LNCaP clone FGC (cell line): Measurements from ENCODE around the gene PCDHGA6.
A peak's percentile ranks its signal among the peaks of the same experiment; 100 is the strongest.
"Not testable (repeated sequence)": the region's sequence is repeated elsewhere in the genome, so short reads cannot be mapped to it uniquely, and the experiment has no call there.

Source experiments
- DNase-seq: peaks from one replicate; pipeline ENCODE4 v3.0.0-alpha.2; 2011; ENCODE audit warnings: low read depth
- H3K4me3 ChIP-seq: 2 replicates; pipeline ENCODE4 v1.5.1; 2011; ENCODE audit warnings: mild to moderate bottlenecking, low read depth, low read length, control low read depth
- TF ChIP-seq, protein P1 (sequence below): IDR thresholded peaks from 2 replicates; pipeline ENCODE4 v1.5.1; 2012; ENCODE audit warnings: mild to moderate bottlenecking; ENCODE audit not compliant: control insufficient read depth, insufficient read depth; ENCODE audit errors: extremely low read depth

PCDHGA6 gene

DNA sequence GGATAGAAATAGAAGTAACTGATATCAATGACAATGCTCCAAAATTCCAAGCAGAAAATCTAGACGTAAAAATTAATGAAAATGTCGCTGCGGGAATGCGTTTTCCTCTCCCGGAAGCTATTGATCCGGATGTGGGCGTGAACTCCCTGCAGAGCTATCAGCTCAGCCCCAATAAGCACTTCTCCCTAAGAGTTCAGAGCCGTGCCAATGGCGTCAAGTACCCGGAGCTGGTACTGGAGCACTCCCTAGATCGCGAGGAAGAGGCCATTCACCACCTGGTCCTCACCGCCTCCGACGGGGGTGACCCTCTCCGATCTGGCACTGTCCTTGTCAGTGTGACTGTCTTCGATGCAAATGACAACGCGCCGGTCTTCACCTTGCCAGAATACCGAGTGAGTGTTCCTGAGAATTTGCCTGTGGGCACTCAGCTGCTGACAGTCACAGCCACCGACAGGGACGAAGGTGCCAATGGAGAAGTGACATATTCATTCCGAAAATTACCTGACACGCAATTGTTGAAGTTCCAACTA is 39.9 kb downstream of the PCDHGA6 start:
- TF ChIP-seq, protein P1, sequence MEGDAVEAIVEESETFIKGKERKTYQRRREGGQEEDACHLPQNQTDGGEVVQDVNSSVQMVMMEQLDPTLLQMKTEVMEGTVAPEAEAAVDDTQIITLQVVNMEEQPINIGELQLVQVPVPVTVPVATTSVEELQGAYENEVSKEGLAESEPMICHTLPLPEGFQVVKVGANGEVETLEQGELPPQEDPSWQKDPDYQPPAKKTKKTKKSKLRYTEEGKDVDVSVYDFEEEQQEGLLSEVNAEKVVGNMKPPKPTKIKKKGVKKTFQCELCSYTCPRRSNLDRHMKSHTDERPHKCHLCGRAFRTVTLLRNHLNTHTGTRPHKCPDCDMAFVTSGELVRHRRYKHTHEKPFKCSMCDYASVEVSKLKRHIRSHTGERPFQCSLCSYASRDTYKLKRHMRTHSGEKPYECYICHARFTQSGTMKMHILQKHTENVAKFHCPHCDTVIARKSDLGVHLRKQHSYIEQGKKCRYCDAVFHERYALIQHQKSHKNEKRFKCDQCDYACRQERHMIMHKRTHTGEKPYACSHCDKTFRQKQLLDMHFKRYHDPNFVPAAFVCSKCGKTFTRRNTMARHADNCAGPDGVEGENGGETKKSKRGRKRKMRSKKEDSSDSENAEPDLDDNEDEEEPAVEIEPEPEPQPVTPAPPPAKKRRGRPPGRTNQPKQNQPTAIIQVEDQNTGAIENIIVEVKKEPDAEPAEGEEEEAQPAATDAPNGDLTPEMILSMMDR: no peak
- no peak for DNase-seq
- peak overlapping the region; percentile 67 for H3K4me3 ChIP-seq

DNA sequence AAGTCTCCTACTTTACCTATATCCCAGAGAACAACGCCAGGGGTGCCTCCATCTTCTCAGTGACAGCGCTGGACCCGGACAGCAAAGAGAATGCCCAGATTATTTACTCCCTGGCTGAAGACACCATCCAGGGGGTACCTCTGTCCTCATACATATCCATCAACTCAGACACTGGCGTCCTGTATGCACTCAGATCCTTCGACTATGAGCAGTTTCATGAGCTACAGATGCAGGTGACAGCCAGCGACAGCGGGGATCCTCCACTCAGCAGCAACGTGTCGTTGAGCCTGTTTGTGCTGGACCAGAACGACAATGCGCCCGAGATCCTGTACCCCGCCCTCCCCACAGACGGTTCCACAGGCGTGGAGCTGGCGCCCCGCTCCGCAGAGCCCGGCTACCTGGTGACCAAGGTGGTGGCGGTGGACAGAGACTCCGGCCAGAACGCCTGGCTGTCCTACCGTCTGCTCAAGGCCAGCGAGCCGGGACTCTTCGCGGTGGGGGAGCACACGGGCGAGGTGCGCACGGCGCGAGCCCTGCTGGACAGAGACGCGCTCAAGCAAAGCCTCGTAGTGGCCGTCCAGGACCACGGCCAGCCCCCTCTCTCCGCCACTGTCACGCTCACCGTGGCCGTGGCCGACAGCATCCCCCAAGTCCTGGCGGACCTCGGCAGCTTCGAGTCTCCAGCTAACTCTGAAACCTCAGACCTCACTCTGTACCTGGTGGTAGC is 41.0 kb downstream of the PCDHGA6 start:
- DNase-seq, H3K4me3 ChIP-seq: not testable (repeated sequence)

DNA sequence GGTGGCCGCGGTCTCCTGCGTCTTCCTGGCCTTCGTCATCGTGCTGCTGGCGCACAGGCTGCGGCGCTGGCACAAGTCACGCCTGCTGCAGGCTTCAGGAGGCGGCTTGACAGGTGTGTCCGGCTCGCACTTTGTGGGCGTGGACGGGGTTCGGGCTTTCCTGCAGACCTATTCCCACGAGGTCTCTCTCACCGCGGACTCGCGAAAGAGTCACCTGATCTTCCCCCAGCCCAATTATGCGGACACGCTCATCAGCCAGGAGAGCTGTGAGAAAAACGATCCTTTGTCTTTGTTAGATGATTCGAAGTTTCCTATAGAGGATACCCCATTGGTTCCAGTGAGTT is 41.6 kb downstream of the PCDHGA6 start:
- DNase-seq, H3K4me3 ChIP-seq: not testable (repeated sequence)

DNA sequence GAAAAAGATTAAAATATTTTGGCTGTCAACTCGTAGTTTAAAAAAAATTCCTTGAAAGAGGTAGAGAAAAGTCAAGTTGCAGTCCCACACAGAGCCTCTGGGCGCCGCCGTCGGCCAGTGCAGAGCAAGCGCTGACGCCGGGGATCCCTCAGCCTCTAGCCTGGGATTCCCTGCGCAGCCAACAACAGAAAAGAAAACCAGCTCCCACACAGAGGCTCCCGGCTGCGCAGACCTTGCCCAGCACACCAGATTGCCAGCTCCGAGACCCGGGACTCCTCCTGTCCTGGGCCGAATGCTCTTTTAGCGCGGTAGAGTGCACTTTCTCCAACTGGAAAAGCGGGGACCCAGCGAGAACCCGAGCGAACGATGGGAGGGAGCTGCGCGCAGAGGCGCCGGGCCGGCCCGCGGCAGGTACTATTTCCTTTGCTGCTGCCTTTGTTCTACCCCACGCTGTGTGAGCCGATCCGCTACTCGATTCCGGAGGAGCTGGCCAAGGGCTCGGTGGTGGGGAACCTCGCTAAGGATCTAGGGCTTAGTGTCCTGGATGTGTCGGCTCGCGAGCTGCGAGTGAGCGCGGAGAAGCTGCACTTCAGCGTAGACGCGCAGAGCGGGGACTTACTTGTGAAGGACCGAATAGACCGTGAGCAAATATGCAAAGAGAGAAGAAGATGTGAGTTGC is 43.9 kb downstream of the PCDHGA6 start, which contains the start of gene PCDHGB7:
Gene PCDHGB7 (plus strand): TSS at position 184 of the 679 bp plus-strand sequence. CDS start 183 bp downstream, at position 367.
- TF ChIP-seq, protein P1: 0 out of 2 replicates have a peak, but pooled peaks have one; percentile 22
- H3K4me3 ChIP-seq, DNase-seq: not testable (repeated sequence)

DNA sequence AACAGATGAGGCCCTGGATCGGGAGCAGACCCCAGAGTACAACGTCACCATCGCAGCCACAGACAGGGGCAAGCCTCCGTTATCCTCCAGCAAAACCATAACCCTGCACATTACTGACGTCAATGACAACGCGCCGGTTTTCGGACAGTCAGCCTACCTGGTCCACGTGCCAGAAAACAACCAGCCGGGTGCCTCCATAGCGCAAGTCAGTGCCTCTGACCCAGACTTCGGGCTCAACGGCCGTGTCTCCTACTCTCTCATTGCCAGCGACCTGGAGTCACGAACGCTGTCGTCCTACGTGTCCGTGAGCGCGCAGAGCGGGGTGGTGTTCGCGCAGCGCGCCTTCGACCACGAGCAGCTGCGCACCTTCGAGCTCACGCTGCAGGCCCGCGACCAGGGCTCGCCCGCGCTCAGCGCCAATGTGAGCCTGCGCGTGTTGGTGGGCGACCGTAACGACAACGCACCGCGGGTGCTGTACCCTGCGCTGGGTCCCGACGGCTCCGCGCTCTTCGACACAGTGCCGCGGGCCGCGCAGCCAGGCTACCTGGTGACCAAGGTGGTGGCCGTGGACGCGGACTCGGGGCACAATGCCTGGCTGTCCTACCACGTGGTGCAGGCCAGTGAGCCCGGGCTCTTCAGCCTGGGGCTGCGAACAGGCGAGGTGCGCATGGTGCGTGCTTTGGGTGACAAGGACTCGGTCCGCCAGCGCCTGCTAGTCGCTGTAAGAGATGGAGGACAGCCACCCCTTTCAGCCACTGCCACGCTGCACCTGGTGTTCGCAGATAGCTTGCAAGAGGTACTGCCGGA is 45.6 kb downstream of the PCDHGA6 start:
- H3K4me3 ChIP-seq: no peak overlapping the region
- DNase-seq: no peak
- TF ChIP-seq, protein P1: no peak

DNA sequence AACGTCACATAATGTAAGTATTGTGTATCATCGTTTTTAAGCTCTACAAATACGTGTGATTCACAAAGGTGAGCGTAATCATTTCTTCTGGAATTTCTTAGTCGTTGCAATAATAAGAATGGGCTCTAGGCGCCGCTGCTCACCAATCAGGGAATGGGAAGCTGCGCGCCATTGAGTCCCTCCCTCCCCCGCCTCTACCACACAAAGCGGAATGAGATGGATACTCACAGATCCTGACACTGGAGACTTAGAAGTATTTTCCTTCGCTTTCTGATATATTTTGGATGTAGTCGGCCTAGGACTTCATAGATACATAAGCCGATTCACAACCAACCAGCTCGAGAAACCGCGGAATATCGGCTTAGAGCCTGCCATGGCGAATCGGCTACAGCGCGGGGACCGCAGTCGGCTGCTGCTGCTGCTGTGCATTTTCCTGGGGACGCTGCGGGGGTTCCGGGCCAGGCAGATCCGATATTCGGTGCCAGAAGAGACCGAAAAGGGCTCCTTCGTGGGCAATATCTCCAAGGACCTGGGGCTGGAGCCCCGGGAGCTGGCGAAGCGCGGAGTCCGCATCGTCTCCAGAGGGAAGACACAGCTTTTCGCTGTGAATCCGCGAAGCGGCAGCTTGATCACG is 47.3 kb downstream of the PCDHGA6 start, which contains the start of gene PCDHGA11:
Gene PCDHGA11 (plus strand): TSS at position 197 of the 634 bp plus-strand sequence. CDS start 177 bp downstream, at position 374.
- TF ChIP-seq, protein P1: 0 out of 2 replicates have a peak, but pooled peaks have one; percentile 5
- no peak for DNase-seq
- H3K4me3 ChIP-seq: no peak within 1 kb of the TSS

DNA sequence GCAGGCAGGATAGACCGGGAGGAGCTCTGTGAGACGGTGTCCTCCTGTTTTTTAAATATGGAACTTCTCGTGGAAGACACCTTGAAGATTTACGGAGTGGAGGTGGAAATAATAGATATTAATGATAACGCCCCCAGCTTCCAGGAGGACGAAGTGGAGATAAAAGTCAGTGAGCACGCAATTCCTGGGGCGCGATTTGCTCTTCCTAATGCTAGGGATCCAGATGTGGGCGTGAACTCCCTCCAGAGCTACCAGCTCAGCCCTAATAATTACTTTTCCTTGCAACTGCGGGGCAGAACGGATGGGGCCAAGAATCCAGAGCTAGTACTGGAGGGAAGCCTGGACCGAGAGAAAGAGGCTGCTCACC is 47.8 kb downstream of the PCDHGA6 start:
- H3K4me3 ChIP-seq: no peak overlapping the region
- DNase-seq: no peak
- TF ChIP-seq, protein P1: no peak
